Right lobe of liver (tissue), 6 donors: ENCODE data around the gene IGFBPL1. TPM values are rescaled to one million over a fixed set of nuclear protein-coding genes. Genes with fewer than 3 reads are reported as not detected.

Experiments
- ATAC-seq, 4 donors: fragments of 200-7000 bp; cut with Tn5 transposase; one replicate each; pipeline ENCODE4 v1.9.1; 2020; ENCODE audit warnings: mild to moderate bottlenecking in 4 of 4, moderate library complexity in 4 of 4
- DNase-seq, 3 donors: peaks; one replicate each; pipeline ENCODE4 v3.0.0-alpha.2; 2020
- H3K27ac ChIP-seq, 3 donors: fragments of 200-600 bp; one replicate each; pipeline ENCODE4 v1.8.0; 2022
- H3K27me3 ChIP-seq, 2 donors: fragments of 200-600 bp; one replicate each; pipeline ENCODE4 v1.8.0; 2022
- H3K36me3 ChIP-seq, 4 donors: fragments of 200-600 bp; sonication (generic) in 1 of 4; one replicate each; pipeline versions ENCODE4 v1.5.1 to v1.8.0; 2017 to 2022; ENCODE audit warnings: control low read depth in 1 of 4
- H3K4me1 ChIP-seq, 4 donors: fragments of 200-600 bp; sonication (generic) in 1 of 4; one replicate each; pipeline versions ENCODE4 v1.5.1 to v1.8.0; 2017 to 2022; ENCODE audit warnings: control low read depth in 1 of 4
- H3K4me3 ChIP-seq, 3 donors: fragments of 200-600 bp; one replicate each; pipeline ENCODE4 v1.8.0; 2022
- H3K9me3 ChIP-seq, 4 donors: fragments of 200-600 bp; sonication (generic) in 1 of 4; one replicate each; pipeline versions ENCODE4 v1.5.1 to v1.8.0; 2017 to 2022; ENCODE audit warnings: control low read depth in 1 of 4
- CTCF ChIP-seq, 4 donors: fragments of 200-600 bp in 3 of 4; fragments of 450-650 bp in 1 of 4; IDR thresholded peaks; one replicate each; pipeline versions ENCODE4 v1.5.1 to v1.8.0; 2016 to 2022; ENCODE audit warnings: antibody characterized with exemption in 4 of 4, mild to moderate bottlenecking in 2 of 4
- POLR2A ChIP-seq: fragments of 450-650 bp; IDR thresholded peaks from one replicate; pipeline ENCODE4 v1.6.1; 2017; ENCODE audit warnings: antibody characterized with exemption, mild to moderate bottlenecking
- WGBS: methylation state at CpG from one replicate; pipeline ENCODE4 v1.1.6; 2018; ENCODE audit warnings: low coverage, low lambda C conversion rate; ENCODE audit not compliant: insufficient coverage; ENCODE audit errors: missing lambda C conversion rate; 5-methylcytosine and 5-hydroxymethylcytosine counted together
- intact Hi-C, 2 donors: fragments of 100-400 bp; cut with DNase I; formaldehyde crosslinking; loops; one replicate each; pipeline versions ENCODE4 v1.11.2 to v1.14.1; 2022
- total RNA-seq, 6 experiments: library from RNA; depleted of rRNA in 2 of 6; stranded (reverse); fragments of >200 nt in 2 of 6; fragmentation: NEBNext Ultra II Directional in 3 of 6; extraction: Animal tissue kit (Norgen Biotek cat#: 25700) in 3 of 6; gene quantifications; one replicate each; pipeline versions ENCODE4 v1.1.0 to v1.2.4, GENCODE V29; 2016 to 2023
- donor health status: DM: no; HTN: yes; CAD: no.
- donor health status: DM: no; HTN: no; CAD: no.
- donor health status: DM: no; HTN: no; CAD: no.
- donor health status: DM: no; HTN: yes; CAD: no.
- donor health status: DM: no; HTN: yes; CAD: no.

The IGFBPL1 gene
- total RNA-seq, 6 experiments from 2014 or later = 0.20 to 2.7 (median 0.44) TPM; not detected in 1

GRCh38 chr9:38443181-38443580 lies 18.9 kb upstream of the IGFBPL1 start:
- no peak for TF ChIP-seq CTCF (IDR thresholded peaks at IDR 0.05)
- TF ChIP-seq POLR2A = no peak
- no peak overlapping the region for H3K4me3 ChIP-seq
- DNase-seq = peak in 2 of 3 donors; percentile 59 to 60
- H3K27ac ChIP-seq = no peak overlapping the region
- intact Hi-C loops = no loop called here
- no peaks in the 10 kb centered on the region for H3K27me3 ChIP-seq
- no peaks in the 10 kb centered on the region for H3K36me3 ChIP-seq
- WGBS = 33% methylated on average over 7 of the region's 7 CpGs
- peaks cover 0 to under 1% (median 0%) of the 10 kb centered on the region in 4 donors for H3K4me1 ChIP-seq
- H3K9me3 ChIP-seq = peaks cover 0 to 1% (median 0%) of the 10 kb centered on the region in 4 donors
- ATAC-seq = peak; percentile 69 to 96 (median 81)

GRCh38 chr9:38442473-38443096 lies 18.3 kb upstream of the IGFBPL1 start:
- no peak overlapping the region for H3K4me3 ChIP-seq
- H3K9me3 ChIP-seq = no peaks in the 10 kb centered on the region
- no peaks in the 10 kb centered on the region for H3K27me3 ChIP-seq
- peaks cover 0 to 6% (median 2%) of the 10 kb centered on the region in 4 donors for H3K4me1 ChIP-seq
- peak in 2 of 4 donors; percentile 9 to 25 for ATAC-seq
- 51% methylated on average over 4 of the region's 8 CpGs for WGBS
- no peak for TF ChIP-seq POLR2A
- no peak for TF ChIP-seq CTCF (IDR thresholded peaks at IDR 0.05)
- no peak for DNase-seq
- peak overlapping the region in 1 of 3 donors; percentile 17 for H3K27ac ChIP-seq
- no peaks in the 10 kb centered on the region for H3K36me3 ChIP-seq
- intact Hi-C loops = no loop called here

- H3K36me3 ChIP-seq = no peaks in the 10 kb centered on the region
- no peak for DNase-seq
- TF ChIP-seq CTCF (IDR thresholded peaks at IDR 0.05) (no peak), POLR2A (no peak)
- intact Hi-C loops = no loop called here
- no peaks in the 10 kb centered on the region for H3K9me3 ChIP-seq
- no peak overlapping the region for H3K4me3 ChIP-seq
- no peak overlapping the region for H3K27ac ChIP-seq
- no peaks in the 10 kb centered on the region for H3K27me3 ChIP-seq
- H3K4me1 ChIP-seq = peaks cover 0 to 12% (median 6%) of the 10 kb centered on the region in 4 donors
- no peak for ATAC-seq
- 81% methylated on average over 4 of the region's 8 CpGs for WGBS
Measured at GRCh38 chr9:38441347-38442085, 17.3 kb upstream of the IGFBPL1 start.

- WGBS = 49% methylated on average over 3 of the region's 3 CpGs
- TF ChIP-seq POLR2A = no peak
- TF ChIP-seq CTCF (IDR thresholded peaks at IDR 0.05) = no peak
- DNase-seq = no peak
- Histone ChIP-seq H3K4me3 (no peak overlapping the region), H3K27ac (no peak overlapping the region), H3K4me1 (peaks cover 0 to 12% (median 6%) of the 10 kb centered on the region in 4 donors), H3K36me3 (no peaks in the 10 kb centered on the region), H3K9me3 (no peaks in the 10 kb centered on the region), H3K27me3 (no peaks in the 10 kb centered on the region)
- no peak for ATAC-seq
- intact Hi-C loops = no loop called here
Measured at GRCh38 chr9:38440516-38440915, 16.3 kb upstream of the IGFBPL1 start.
